ENCODE measurements around the gene GAD1.

GRCh38 chr2:170845343-170845742 is 28.7 kb downstream of the GAD1 start:
- TF ChIP-seq CTCF (IDR thresholded peaks at IDR 0.05; ENCODE audit: control extremely low read depth in 1 of 3, insufficient read depth in 1 of 3, low read depth in 1 of 3, low read length in 3 of 3) (peak; percentile 60 to 74 (median 70)), POLR2AphosphoS5 (IDR thresholded peaks at IDR 0.05; ENCODE audit: low read depth, low read length) (no peak), MAFK (IDR thresholded peaks at IDR 0.05; ENCODE audit: low read depth, low read length) (no peak), GABPA (IDR thresholded peaks at IDR 0.05; ENCODE audit: borderline replicate concordance, insufficient read depth, low read length) (no peak), EP300 (IDR thresholded peaks at IDR 0.05; ENCODE audit: borderline replicate concordance in 1 of 2, low read depth in 2 of 2, low read length in 2 of 2) (no peak), KDM1A (IDR thresholded peaks at IDR 0.05; ENCODE audit: borderline replicate concordance, low read length) (no peak), SP1 (IDR thresholded peaks at IDR 0.05; ENCODE audit: low read depth, low read length) (no peak), YY1 (IDR thresholded peaks at IDR 0.05; ENCODE audit: low read depth, low read length) (peak; percentile 92)
